ENCODE measurements around the gene KDM5A. TPM values are rescaled to one million over a fixed set of nuclear protein-coding genes. Genes with fewer than 3 reads are reported as not detected.

The KDM5A gene
- total RNA-seq, 1 experiment from 2014 or later: 56.9 TPM

DNA sequence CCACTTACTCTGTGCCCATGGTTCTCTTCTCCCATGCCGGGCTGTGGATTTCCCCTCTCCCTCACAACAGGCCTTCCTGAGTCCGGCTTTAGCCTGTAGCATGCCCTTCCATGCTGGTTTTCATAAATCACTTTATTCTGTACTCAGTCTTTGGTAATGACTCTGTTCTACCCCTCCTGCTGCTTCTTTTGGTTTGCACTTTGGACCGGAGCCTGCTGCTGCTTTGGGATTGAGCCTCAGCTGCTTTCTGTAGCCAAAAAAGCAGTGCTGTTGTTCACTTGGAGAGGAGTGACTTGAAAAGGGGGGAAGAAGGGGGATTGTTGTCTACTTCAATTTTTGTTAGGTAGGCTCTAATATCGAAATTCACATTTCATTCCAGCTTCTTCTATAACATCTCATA, 118.0 kb downstream of the KDM5A start:
- no peak overlapping the region for H3K56ac ChIP-seq (ENCODE audit: insufficient read length, low read depth, low read length)
- H2BK5ac ChIP-seq (ENCODE audit: insufficient read length, low read length): no peak overlapping the region
- H3K27ac ChIP-seq (ENCODE audit: insufficient read length, low read depth, low read length): no peak overlapping the region
- no peaks in the 10 kb centered on the region for H3K9me3 ChIP-seq (ENCODE audit: control insufficient read depth, low read depth, low read length)
- Mint-ChIP-seq H3K9me3 (peaks cover 0 to 3% of the 10 kb centered on the region in 2 experiments; a peak in 1 of 5 replicates), H3K27ac (no peak overlapping the region), H3K27me3 (ENCODE audit: low read depth) (peaks cover 4% of the 10 kb centered on the region; the same call in 1 of the 2 replicates), H3K4me3 (no peak overlapping the region), H3K4me1 (no peaks in the 10 kb centered on the region; a peak in 1 of 4 replicates), H3K36me3 (ENCODE audit: insufficient read depth in 1 of 3, low read depth in 3 of 3) (no peaks in the 10 kb centered on the region)
- H2BK120ac ChIP-seq (ENCODE audit: low read depth, low read length, poor library complexity, severe bottlenecking): no peak overlapping the region
- no peaks in the 10 kb centered on the region for H3K4me1 ChIP-seq (ENCODE audit: insufficient read depth, low read length)
- no peak overlapping the region for H2AFZ ChIP-seq (ENCODE audit: low read length)
- no peak overlapping the region for H3K4me2 ChIP-seq (ENCODE audit: insufficient read depth, insufficient read length, low read length)
- H4K8ac ChIP-seq (replicated peaks; ENCODE audit: insufficient read length, low read depth, low read length): no peak overlapping the region
- no peaks in the 10 kb centered on the region for H3K23me2 ChIP-seq (ENCODE audit: insufficient read length, low read depth, low read length, poor library complexity, severe bottlenecking)
- no peak overlapping the region for H4K5ac ChIP-seq (ENCODE audit: insufficient read length, low read depth, low read length)
- no peak overlapping the region for H2BK12ac ChIP-seq (ENCODE audit: insufficient read length, low read depth, low read length)
- H3K79me2 ChIP-seq (ENCODE audit: insufficient read depth, low read length): no peaks in the 10 kb centered on the region
- H2BK15ac ChIP-seq (ENCODE audit: low read depth, low read length): no peak overlapping the region
- no peaks in the 10 kb centered on the region for H3K27me3 ChIP-seq (ENCODE audit: insufficient read depth, low read length)
- H4K91ac ChIP-seq (ENCODE audit: insufficient read length, low read depth, low read length): no peak overlapping the region
- no peak overlapping the region for H3K23ac ChIP-seq (ENCODE audit: insufficient read length, low read depth, low read length)
- no peak overlapping the region for H3K9ac ChIP-seq (ENCODE audit: extremely low read depth, insufficient read length, low read length)
- H3K18ac ChIP-seq (ENCODE audit: insufficient read length, low read depth, low read length): no peak overlapping the region
- no CpG with 5 or more reads among the region's 4 CpGs for WGBS (ENCODE audit: extremely low coverage, insufficient read length, low lambda C conversion rate)
- no peak overlapping the region for H3K14ac ChIP-seq (ENCODE audit: insufficient read depth, low read length)
- H3K79me1 ChIP-seq (ENCODE audit: insufficient read depth, low read depth, low read length, poor library complexity, severe bottlenecking): no peaks in the 10 kb centered on the region
- H2AK5ac ChIP-seq (ENCODE audit: insufficient read length, low read length): no peak overlapping the region
- H3K4ac ChIP-seq (ENCODE audit: low read depth, low read length): no peak overlapping the region
- no peak overlapping the region for H3T11ph ChIP-seq (ENCODE audit: low read length)
- no peak for DNase-seq
- no peak overlapping the region for H2BK20ac ChIP-seq (ENCODE audit: low read depth, low read length, poor library complexity, severe bottlenecking)
- TF ChIP-seq, protein P1, sequence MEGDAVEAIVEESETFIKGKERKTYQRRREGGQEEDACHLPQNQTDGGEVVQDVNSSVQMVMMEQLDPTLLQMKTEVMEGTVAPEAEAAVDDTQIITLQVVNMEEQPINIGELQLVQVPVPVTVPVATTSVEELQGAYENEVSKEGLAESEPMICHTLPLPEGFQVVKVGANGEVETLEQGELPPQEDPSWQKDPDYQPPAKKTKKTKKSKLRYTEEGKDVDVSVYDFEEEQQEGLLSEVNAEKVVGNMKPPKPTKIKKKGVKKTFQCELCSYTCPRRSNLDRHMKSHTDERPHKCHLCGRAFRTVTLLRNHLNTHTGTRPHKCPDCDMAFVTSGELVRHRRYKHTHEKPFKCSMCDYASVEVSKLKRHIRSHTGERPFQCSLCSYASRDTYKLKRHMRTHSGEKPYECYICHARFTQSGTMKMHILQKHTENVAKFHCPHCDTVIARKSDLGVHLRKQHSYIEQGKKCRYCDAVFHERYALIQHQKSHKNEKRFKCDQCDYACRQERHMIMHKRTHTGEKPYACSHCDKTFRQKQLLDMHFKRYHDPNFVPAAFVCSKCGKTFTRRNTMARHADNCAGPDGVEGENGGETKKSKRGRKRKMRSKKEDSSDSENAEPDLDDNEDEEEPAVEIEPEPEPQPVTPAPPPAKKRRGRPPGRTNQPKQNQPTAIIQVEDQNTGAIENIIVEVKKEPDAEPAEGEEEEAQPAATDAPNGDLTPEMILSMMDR (conservative IDR thresholded peaks at IDR 0.05): no peak
- no peaks in the 10 kb centered on the region for H4K20me1 ChIP-seq (ENCODE audit: control insufficient read depth, insufficient read depth, insufficient read length)

All from H9 (cell line).